DND-41 (cell line): Measurements from ENCODE around the gene XRN1.
"Not testable (repeated sequence)": the region's sequence is repeated elsewhere in the genome, so short reads cannot be mapped to it uniquely, and the experiment has no call there.

Source experiments
- ATAC-seq: fragments of 200-7000 bp; cut with Tn5 transposase; 3 replicates; pipeline ENCODE4 v1.9.1; 2021; ENCODE audit warnings: low read depth; ENCODE audit not compliant: insufficient read depth
- DNase-seq: peaks from one replicate; pipeline ENCODE4 v3.0.0-alpha.2; 2020
- H2AFZ ChIP-seq: 2 replicates; pipeline ENCODE4 v1.6.0; 2012; ENCODE audit warnings: low read depth, low read length
- H3K27ac ChIP-seq: 2 replicates; pipeline ENCODE4 v1.5.1; 2012; ENCODE audit warnings: low read length, inconsistent platforms
- H3K27me3 ChIP-seq: fragments of 200-600 bp; sonication (generic); 2 replicates; pipeline ENCODE4 v1.6.0; 2012; ENCODE audit warnings: low read length, mild to moderate bottlenecking, inconsistent platforms; ENCODE audit not compliant: insufficient read depth, poor library complexity
- H3K36me3 ChIP-seq: 2 replicates; pipeline ENCODE4 v1.5.1; 2012; ENCODE audit warnings: low read length, inconsistent platforms; ENCODE audit not compliant: insufficient read depth
- H3K4me1 ChIP-seq: 2 replicates; pipeline ENCODE4 v1.5.1; 2012; ENCODE audit warnings: mild to moderate bottlenecking, low read length; ENCODE audit not compliant: insufficient read depth
- H3K4me2 ChIP-seq: 2 replicates; pipeline ENCODE4 v1.6.0; 2012; ENCODE audit warnings: mild to moderate bottlenecking, moderate library complexity, low read length, inconsistent platforms; ENCODE audit not compliant: insufficient read depth
- H3K4me3 ChIP-seq, 2 experiments: fragments of 200-600 bp in 1 of 2; shearing (Covaris generic) in 1 of 2; 2 replicates each; pipeline ENCODE4 v1.5.1; 2012 to 2016; ENCODE audit warnings: inconsistent platforms in 2 of 2, low read length in 2 of 2, mild to moderate bottlenecking in 2 of 2, low read depth in 1 of 2, moderate library complexity in 1 of 2
- H3K79me2 ChIP-seq: 2 replicates; pipeline ENCODE4 v1.6.0; 2012; ENCODE audit warnings: low read length, inconsistent platforms; ENCODE audit not compliant: insufficient read depth
- H3K9ac ChIP-seq: 2 replicates; pipeline ENCODE4 v1.6.0; 2012; ENCODE audit warnings: low read depth, mild to moderate bottlenecking, inconsistent platforms, low read length, moderate library complexity
- H3K9me3 ChIP-seq: 2 replicates; pipeline ENCODE4 v1.5.1; 2012; ENCODE audit warnings: low read length, moderate library complexity, mild to moderate bottlenecking, inconsistent platforms; ENCODE audit not compliant: insufficient read depth, severe bottlenecking
- H4K20me1 ChIP-seq: 2 replicates; pipeline ENCODE4 v1.6.0; 2012; ENCODE audit warnings: low read length; ENCODE audit not compliant: insufficient read depth
- EZH2 ChIP-seq: IDR thresholded peaks from 3 replicates; pipeline ENCODE4 v1.6.1; 2012; ENCODE audit warnings: borderline replicate concordance, low read depth, mild to moderate bottlenecking, moderate library complexity, low read length, inconsistent platforms; ENCODE audit not compliant: severe bottlenecking
- TF ChIP-seq, protein P1 (sequence below): IDR thresholded peaks from 2 replicates; pipeline ENCODE4 v1.5.1; 2012; ENCODE audit warnings: borderline replicate concordance, low read length, moderate library complexity, mild to moderate bottlenecking; ENCODE audit not compliant: poor library complexity, severe bottlenecking; ENCODE audit errors: extremely low read depth

Gene XRN1

DNA sequence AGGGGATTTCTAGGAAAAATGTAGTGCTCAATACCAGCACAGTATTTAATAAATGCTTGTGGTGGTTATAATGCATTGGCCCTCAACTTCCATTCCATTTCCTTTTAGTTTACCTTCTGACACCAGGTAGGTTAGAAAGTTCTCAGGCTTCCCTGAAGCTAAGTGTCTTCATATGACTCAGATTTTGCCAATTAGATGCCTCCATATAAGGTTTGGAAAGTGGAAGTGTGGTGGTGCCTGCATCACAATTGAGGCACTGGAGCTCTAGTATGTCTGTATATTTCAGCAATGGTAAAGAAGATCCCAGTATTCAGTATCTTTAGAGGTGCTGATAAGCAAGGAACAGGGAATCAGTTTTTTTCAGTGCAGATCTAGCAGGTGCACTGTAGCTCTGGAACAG is 18.3 kb downstream of the XRN1 start:
- no peaks in the 10 kb centered on the region for H3K27me3 ChIP-seq

DNA sequence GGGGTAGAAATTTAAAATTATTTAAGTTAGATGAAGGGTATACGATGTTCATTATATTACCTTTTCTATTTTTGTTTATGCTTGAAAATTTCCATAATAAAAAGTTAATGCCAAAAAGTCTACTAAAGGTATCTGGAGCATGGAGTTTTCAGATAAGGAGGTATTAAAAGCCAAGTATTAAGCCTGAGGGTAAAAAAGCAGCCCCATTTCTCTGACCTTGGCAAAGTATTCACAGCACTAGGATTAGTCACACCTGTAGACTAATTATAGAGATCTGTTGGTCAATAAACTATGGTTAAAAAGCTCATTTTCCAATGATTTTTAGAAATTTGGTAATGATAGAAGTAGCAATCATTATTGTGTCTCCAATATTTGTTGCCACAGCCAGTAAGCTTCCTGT is 23.1 kb downstream of the XRN1 start:
- Histone ChIP-seq H3K27ac (no peak overlapping the region), H3K4me1 (no peaks in the 10 kb centered on the region), H3K27me3 (no peaks in the 10 kb centered on the region), H3K9me3 (no peaks in the 10 kb centered on the region), H4K20me1 (peaks cover 2% of the 10 kb centered on the region; the same call in 1 of the 2 replicates), H3K9ac (no peak overlapping the region), H3K79me2 (peaks cover 11% of the 10 kb centered on the region; the same call in 1 of the 2 replicates), H3K4me3 (no peak overlapping the region), H3K4me2 (no peak overlapping the region), H3K36me3 (peaks cover 80% of the 10 kb centered on the region), H2AFZ (no peak overlapping the region)
- TF ChIP-seq, protein P1, sequence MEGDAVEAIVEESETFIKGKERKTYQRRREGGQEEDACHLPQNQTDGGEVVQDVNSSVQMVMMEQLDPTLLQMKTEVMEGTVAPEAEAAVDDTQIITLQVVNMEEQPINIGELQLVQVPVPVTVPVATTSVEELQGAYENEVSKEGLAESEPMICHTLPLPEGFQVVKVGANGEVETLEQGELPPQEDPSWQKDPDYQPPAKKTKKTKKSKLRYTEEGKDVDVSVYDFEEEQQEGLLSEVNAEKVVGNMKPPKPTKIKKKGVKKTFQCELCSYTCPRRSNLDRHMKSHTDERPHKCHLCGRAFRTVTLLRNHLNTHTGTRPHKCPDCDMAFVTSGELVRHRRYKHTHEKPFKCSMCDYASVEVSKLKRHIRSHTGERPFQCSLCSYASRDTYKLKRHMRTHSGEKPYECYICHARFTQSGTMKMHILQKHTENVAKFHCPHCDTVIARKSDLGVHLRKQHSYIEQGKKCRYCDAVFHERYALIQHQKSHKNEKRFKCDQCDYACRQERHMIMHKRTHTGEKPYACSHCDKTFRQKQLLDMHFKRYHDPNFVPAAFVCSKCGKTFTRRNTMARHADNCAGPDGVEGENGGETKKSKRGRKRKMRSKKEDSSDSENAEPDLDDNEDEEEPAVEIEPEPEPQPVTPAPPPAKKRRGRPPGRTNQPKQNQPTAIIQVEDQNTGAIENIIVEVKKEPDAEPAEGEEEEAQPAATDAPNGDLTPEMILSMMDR, result no peak
- no peak for TF ChIP-seq EZH2
- no peak for DNase-seq
- ATAC-seq, result no peak

More for the DNA sequence above, 18.3 kb downstream of the XRN1 start:
- Histone ChIP-seq H2AFZ (no peak overlapping the region), H3K79me2 (peaks cover 40% of the 10 kb centered on the region), H3K9me3 (no peaks in the 10 kb centered on the region), H3K27ac (no peak overlapping the region), H3K4me1 (no peaks in the 10 kb centered on the region), H3K4me2 (no peak overlapping the region), H3K36me3 (peaks cover 64% of the 10 kb centered on the region), H3K4me3 (no peak overlapping the region), H3K9ac (no peak overlapping the region), H4K20me1 (peaks cover 5% of the 10 kb centered on the region; the same call in 1 of the 2 replicates)
- no peak for DNase-seq
- no peak for ATAC-seq
- TF ChIP-seq, protein P1, result no peak
- TF ChIP-seq EZH2, result no peak

DNA sequence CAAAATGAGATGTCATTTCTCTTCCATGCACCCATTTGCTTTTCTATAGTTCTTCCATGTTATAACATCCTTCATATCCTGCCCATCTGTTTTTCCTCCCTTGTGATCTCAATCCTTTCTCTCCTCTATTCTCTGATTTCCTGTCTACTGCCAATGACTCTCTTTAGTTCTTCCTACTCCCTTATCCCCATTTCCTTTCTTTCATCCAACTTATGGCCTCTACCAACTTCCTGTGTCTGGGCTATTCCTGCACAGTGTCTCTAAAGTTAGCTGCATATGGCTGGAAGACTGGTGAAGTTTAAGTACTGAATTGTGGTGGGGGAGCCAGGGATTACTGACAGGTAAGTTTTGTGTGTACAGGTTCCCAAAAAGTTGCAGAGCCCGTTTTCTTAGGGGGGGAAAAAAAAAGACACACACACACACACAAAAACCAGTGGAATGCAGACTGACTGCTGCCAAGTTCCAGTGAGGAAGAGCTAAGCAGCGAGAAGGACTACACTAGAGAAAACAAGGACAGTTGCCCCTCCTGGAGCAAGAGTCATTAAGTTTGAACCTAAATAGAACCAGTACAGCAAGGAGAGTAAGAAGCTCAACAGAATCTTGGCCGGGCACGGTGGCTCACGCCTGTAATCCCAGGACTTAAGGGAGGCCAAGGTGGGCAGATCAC is 28.8 kb downstream of the XRN1 start:
- TF ChIP-seq, protein P1, result no peak
- TF ChIP-seq EZH2, result no peak
- no peaks in the 10 kb centered on the region for H4K20me1 ChIP-seq
- H3K4me1 ChIP-seq, result no peaks in the 10 kb centered on the region
- H3K79me2 ChIP-seq, result no peaks in the 10 kb centered on the region
- no peak overlapping the region for H2AFZ ChIP-seq
- H3K27me3 ChIP-seq, result no peaks in the 10 kb centered on the region
- H3K4me2 ChIP-seq, result no peak overlapping the region
- DNase-seq (no peak), ATAC-seq (no peak)
- H3K9me3 ChIP-seq, result no peaks in the 10 kb centered on the region
- no peak overlapping the region for H3K9ac ChIP-seq
- H3K36me3 ChIP-seq, result peaks cover 91% of the 10 kb centered on the region
- H3K27ac ChIP-seq, result no peak overlapping the region
- H3K4me3 ChIP-seq, result no peak overlapping the region

DNA sequence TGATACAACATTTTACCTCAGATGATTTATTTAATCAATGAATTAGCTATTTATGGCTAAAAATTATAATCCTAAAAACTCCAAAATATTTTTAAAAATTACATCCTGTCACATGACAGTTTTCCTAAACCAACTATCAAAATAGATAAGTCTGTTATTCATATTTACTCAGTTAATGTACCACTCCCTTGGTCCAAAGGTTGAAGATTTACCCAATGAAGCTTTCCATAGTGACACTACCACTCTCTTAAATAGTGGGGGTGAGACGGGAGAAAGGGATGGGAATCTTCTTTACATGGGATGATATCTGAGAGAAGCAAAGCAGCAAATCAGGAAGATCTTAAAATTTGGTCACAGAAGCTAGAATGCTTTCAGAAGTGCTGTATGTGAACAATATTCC is 30.5 kb downstream of the XRN1 start:
- no peak for ATAC-seq
- no peaks in the 10 kb centered on the region for H3K27me3 ChIP-seq
- no peak overlapping the region for H3K4me2 ChIP-seq
- H2AFZ ChIP-seq, result no peak overlapping the region
- TF ChIP-seq EZH2, result no peak
- TF ChIP-seq, protein P1, result no peak
- H3K9ac ChIP-seq, result no peak overlapping the region
- no peak overlapping the region for H3K4me3 ChIP-seq
- peaks cover 91% of the 10 kb centered on the region for H3K36me3 ChIP-seq
- DNase-seq, result no peak
- no peak overlapping the region for H3K27ac ChIP-seq
- no peaks in the 10 kb centered on the region for H3K9me3 ChIP-seq
- no peaks in the 10 kb centered on the region for H4K20me1 ChIP-seq
- H3K79me2 ChIP-seq, result no peaks in the 10 kb centered on the region
- H3K4me1 ChIP-seq, result no peaks in the 10 kb centered on the region

DNA sequence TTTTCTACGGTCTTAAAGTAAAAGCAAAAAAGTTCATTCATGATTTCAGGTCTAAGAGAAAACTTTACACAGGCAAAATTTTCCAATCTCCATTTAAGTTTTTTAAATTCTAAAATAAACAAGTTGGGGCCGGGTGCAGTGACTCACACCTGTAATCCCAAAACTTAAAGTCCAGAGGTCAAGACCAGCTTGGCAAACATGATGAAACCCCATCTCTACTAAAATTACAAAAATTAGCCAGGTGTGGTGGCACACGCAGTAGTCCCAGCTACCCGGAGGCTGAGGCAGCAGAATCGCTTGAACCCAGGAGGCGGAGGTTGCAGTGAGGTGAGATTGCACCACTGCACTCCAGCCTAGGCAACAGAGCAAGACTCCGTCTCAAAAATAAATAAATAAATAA is 47.3 kb downstream of the XRN1 start:
- not testable (repeated sequence) for H3K4me1 ChIP-seq, H3K4me3 ChIP-seq, H3K27me3 ChIP-seq, H2AFZ ChIP-seq, H3K4me2 ChIP-seq, ATAC-seq, DNase-seq, H3K9me3 ChIP-seq, H3K27ac ChIP-seq, H3K9ac ChIP-seq, H3K79me2 ChIP-seq, H4K20me1 ChIP-seq
- H3K36me3 ChIP-seq, result peaks cover 79% of the 10 kb centered on the region
